Activated CD8-positive, alpha-beta memory T cell treated with anti-CD3 and anti-CD28 coated beads, Interleukin-2, amount 50 U/mL, for 24 hours (primary cell): ENCODE measurements around the gene TPRG1L.

Source experiments
- DNase-seq: peaks from one replicate; pipeline ENCODE4 v3.0.0-alpha.2; 2020; ENCODE audit errors: extremely low read depth

TPRG1L gene

DNA sequence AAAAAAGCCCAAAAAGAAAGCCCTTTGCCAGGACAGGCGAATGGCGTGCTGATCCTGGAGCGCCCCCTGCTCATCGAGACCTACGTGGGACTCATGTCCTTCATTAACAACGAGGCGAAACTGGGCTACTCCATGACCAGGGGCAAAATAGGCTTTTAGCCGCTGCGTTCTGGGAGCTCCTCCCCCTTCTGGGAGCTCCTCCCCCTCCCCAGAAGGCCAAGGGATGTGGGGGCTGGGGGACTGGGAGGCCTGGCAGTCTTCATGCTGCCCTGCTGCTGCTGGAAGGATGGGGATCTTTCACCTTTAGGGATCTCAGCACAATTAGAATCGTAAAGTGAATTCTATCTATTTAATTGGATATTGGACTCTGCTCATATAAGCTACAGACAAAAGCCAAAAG lies 3.6 kb downstream of the TPRG1L start:
- DNase-seq = no peak

DNA sequence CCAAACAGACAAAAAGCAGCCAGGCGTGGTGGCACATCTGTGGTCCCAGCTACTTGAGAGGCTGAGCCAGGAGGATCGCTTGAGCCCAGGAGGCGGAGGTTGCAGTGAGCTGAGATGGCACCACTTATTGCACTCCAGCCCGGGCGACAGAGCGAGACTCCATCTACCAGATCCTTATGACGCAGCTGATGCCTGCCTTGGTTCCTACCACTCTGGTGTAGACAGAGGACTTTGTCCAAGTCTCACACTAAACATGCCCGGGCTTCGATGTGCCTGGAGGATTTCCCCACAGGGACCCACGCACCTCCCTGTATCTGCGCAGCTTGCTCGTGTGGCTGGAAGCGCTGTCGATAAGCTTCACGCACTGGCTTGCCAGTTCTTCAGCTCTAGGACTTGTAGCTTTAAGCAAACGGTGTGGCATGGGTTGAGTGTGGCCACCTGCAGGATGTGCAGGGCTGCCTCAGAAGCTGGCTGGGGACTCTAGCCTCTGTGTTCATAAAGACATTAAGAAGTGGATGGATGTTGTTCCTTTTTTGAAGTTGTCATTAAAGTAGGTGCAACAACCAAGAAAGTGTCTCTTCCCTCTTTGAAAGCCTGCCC lies 4.8 kb downstream of the TPRG1L start:
- no peak for DNase-seq

DNA sequence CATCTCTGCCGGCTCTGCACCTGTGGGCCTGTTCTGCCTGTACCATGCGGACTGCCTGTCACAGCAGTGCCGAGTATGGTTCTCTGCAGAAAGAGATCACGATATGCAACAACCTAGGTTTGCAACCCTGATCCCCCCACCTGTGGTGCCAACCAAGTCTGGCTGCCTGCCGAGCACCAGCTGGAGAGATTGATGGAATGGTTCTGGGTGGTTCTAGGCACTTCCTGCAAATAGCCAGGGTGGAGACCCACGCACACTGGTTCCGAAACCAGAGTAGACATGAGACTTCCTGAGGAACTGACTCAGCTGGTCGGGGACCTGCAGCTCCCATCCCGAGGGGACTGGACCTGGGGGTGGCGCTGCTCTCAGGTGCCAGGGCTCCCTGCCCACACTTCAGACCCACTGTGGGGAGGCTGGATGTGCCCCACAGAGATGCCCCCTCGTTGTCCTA lies 5.4 kb downstream of the TPRG1L start:
- no peak for DNase-seq

DNA sequence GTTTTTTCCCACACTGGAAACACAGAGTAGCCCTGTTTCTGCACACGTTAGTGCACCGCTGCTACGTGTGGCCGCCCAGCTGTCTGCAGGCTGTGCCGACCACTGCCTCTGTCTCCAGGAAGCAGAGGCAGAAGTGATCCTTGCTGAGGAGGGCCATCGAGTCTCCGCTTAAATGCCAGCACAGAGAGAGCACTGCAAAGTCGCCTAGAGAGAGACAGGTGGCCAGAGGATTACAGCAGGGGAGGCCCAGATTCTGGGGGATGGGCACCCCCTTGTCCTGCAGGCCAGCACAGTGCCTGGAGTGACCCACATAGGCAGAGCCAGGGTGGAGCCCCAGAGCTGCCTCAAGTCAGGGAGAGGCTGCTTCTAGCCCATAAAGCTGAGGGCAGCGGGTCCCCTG lies 6.1 kb downstream of the TPRG1L start:
- no peak for DNase-seq

DNA sequence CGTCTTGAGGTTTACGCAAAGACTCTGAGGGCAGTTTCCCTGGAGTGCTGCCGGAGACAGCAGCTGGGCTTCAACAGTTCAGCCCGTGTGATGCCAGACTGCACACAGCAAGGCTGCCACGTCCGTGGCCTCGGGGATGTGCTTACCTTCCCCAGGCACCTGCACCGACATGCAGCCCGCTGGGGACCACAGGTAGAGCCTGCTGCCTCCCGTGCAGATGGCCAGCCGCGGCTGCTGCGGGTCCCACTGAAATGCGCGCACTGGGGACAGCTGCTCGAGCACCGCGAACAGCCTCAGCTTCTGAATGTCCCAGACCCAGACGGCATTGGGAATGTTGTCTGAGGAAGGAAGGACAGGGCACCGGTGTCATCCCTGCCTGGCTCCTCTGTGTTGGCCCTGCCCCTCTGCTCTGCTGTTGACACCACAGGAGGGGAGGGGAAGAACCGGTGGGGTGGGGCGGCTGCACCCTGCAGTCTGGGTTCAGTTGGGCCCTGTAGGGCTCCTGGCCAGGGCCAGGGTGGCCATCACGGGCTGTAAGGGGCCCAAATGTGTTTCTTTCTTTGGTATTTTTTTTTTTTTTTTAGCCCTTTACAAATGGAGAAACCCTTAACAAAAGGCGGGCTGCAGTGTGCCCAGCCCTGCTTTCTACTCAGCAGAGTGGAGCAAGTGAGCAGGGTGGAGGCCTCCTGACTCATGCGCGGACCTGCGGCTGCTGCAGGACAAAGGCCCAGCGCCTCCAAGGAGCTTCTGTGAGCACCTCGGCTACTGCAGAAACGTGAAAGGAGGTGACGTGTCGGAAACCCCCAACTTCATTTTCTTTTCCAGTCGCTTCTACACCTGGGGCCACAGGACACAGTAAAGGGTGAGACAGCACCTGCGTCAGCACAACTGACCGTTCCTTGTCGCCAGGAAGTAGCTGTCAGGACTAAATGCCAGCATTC lies 6.8 kb downstream of the TPRG1L start:
- no peak for DNase-seq

DNA sequence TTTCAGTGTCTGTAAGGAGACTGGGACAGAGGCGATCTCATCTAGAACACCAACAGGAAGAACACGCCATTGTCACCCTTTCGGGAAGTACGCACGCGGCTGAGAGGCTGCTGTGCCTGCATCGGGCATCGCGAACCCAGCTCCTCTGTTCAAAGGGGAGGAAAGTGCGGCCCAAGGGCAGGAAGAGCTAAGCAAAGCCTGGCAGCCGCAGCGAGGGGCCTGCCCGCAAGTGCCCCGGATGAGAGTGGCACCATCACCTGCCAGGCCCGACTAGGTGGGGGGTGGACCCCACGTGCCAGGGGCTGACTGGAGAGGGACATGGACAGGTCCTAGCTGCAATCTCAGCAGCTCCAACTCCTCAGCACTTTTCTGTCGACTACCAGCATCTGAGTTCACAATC lies 7.5 kb downstream of the TPRG1L start:
- no peak for DNase-seq

DNA sequence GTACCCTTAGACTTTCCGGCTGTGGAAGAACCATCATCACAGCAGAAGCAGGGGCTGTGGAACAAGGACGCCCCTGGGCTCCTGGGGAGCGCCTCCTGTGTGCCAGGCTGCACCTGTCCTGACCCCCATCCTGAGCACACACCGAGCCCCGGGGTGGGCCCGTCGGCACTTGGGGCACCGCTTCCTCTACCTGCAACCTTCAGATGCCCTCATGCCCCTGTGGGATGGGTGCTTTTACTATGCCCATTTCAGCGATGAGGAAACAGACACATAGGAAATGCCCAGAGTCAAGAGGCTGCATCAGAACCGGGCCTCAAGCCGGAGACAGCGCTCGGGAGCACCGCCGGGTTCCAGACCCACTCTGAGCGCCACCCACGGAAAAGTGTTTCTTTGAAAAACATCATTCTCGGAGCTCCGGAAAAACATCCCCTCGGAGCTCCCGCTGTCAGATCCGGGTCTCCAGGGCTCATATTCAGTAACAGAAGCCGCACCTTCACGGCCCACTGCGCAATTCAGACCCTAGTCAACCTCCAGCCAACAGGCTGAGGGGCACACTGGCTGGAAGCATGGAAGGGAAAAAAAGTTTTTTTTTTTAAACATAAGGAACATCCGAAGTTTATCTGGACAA lies 8.0 kb downstream of the TPRG1L start:
- DNase-seq = no peak

DNA sequence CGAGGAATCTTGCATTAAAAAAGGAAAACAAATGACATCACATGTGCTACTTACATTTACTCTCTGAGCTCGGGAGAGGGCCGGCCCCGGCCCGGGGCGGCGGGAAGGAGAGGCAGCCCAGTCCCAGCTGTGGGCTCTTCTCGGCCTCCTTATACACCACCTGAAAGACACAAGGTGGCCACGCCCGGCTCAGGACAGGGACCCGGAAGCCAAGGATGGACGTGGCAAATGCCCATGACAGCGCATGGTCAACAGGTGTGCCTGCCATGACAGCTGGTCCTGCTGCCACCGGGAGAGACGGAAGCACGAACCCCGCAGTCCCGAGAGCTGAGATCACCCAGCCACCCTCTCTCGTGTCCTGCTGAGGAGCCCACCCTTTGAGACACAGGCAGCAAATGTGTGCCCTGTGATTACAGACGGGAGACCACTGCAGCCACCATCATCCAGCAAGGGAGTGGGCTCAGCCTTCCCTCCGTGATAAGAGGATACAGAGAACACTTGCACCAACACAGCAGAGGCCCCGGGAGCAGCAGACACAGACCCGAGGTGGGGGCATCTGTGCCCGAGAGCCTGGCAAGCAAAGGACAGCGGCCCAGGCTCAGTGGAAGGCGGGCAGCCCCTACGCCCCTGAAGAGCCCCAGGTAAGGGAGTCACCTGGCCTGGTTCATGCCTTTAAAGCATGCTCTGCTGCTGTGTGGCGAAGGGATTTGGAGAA lies 8.7 kb downstream of the TPRG1L start:
- DNase-seq = no peak

DNA sequence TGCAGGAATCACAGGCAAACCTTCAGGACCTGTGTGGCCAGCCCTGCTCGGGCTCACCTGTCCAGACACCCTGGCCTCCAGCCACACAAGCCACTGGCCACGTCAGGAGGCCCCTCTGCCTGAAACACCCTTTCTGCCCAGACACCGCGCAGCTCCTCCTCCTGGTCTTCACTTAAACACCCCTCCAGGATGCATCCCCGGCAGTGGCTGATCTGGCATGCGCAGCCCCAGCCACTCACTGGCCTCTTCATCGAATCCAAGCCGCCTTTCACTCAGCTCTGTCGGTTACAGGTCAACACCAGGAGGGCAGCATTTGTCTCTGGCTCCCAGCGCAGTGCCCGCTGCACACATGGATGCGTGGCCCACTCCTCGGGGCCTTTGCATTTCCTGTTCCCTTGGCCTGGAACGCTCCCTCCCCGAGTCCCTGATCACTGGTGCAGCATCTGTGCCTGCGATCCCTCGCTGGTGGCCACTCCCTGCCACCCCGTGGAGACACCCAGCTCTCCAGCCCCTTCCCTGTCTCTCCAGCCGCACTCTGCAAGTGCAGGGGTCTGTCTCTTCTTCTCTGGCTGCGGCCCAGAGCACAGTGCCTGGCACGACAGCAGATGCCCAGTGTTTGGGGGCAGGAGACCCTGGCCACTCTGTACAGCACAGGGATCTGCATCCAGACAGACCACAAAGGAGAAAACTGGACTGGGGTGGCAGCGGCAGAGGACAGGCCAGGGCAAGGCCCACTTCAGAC lies 9.4 kb downstream of the TPRG1L start:
- no peak for DNase-seq

DNA sequence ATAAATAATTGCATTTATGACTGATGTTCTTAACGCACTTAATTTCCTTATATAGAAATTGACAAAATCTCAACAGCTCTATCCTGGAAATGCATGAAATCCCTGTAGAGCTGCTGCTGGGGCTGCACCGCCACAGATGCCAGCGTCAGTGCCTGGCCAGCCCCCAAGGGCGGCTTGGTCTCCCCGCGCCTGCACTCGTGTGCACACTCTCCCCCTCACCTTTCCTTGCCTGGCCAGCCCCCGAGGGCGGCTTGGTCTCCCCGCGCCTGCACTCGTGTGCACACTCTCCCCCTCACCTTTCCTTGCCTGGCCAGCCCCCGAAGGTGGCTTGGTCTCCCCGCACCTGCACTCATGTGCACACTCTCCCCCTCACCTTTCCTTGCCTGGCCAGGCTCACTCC lies 11.3 kb downstream of the TPRG1L start:
- no peak for DNase-seq

DNA sequence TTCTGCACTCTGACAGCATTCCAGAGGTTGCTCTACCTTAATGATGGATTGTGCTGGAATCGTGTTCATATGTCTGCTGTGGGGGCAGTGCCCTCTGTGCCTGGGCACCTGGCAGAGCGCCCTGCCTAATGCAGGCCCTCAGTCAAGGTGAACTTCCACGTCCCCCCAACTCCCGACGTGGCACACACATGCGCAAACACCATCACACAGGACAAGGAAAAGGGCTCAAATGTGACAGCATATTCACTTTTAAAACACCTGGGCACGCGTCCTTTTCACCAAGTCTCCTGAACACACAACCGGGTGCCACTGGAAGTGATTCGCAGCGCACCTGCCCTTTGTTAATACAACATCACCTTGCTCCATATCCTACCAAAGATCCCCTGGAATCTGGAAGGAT lies 11.7 kb downstream of the TPRG1L start:
- no peak for DNase-seq

DNA sequence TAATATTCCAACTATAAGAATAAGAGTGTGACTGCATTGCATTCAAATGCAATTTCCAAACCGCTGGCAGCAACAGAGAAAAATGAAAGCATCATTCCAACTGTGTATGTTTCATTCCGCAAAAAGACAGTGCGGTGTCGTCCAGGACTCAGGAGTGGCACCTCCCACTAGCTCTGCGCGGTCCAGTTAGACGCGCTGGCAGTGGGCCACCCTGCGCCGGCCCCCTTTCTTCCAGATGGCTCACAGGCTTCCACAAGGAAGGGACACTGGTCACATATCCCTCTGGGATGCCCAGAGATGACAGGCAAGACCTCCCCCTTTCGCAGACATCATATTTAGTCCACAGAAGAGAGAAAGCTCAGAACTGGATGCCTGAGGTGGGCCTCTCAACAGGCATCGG lies 13.2 kb downstream of the TPRG1L start:
- no peak for DNase-seq

DNA sequence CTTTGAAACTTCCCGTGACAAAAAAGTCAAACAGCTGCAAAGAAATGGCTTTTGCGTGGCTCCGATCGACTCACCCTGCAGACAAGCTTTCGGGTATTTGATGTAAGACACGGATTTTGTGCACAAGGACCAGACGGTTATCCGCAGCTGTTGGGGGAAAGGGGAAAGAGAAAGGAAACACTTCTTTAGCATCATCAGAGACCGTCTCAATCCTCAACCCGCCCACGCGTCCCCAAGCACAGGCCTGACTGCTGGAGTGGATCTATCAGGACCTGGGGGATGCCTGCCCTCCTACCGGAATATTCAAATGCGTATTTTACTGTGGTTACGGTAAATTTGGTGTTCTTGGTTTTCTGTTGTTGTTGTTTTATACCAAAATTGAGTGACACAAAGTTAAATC lies 13.9 kb downstream of the TPRG1L start:
- DNase-seq = no peak

DNA sequence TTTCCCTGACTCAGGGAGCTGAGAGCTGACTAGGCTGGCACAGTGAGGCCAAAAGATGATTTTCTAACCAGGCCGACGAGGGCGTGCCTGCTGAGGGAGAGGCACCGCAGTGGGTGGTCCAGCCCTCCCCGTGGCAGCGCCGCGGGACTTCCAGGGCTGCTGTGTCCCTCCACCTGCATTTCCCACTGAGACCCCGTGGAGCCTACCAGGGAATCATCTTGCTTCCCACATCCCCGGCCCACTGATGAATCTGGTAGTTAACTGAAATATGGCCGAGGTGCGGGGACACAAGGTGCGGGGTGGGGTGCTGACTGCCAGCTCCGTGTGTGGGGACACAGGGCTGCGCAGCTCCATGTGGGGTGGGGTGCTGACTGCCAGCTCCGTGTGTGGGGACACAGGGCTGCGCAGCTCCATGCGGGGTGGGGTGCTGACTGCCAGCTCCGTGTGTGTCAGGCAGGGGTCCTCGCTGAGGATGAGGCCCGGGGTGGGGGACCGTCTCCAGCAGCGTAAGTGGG lies 14.6 kb downstream of the TPRG1L start:
- DNase-seq = no peak

DNA sequence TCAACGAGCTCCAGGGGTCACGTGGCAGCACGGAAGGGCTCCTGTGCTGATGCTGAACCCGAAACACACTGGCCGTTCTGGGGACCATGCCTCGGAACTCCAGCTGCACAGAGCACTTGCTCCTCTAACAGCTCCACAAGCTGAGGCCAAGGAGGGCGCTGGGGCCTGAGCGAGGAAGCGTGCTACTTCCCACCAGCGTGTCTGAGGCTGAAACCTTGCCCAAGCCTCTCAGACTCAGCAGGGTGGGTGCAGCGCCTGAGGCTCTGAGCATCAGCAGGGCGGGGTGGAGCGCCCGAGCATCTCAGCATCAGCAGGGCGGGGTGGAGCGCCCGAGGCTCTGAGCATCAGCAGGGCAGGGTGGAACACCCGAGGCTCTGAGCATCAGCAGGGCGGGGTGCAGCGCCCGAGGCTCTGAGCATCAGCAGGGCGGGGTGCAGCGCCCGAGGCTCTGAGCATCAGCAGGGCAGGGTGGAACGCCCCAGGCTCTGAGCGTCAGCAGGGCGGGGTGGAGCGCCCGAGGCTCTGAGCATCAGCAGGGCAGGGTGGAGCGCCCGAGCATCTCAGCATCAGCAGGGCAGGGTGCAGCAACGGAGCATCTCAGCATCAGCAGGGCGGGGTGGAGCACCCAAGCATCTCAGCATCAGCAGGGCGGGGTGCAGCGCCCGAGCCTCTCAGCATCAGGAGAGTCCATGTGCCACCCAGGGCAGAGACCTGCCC lies 15.5 kb downstream of the TPRG1L start:
- no peak for DNase-seq

DNA sequence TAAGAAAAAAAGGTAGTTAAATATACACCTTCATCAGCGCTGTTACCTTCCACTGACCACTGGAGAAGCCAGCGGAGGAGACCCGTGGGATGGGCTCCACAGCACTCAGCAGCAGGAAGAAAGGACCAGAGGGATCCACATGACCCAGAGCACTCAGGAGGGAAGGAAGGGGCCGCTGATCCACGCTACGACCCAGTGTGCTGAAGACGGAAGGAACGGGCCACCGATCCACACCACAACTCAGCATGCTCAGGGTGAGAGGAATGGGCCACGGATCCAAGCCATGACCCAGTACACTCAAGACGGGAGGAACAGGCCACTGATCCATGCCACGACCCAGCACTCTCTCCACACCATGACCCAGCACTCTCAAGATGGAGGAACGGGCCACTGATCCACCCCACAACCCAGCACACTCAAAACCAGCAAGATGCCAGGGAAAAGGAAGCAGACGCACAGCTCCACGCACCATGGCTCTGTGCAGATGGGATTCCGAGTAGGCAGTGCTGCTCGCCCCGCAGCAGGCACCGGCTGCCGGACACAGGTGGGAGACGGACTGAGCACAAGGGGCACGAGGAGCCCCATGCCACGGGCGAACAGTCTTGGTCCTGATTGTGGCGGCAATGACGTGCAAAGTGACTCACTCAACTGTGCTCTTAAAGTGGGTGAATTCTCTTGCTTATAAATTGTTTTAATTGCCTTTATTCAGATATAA lies 16.4 kb downstream of the TPRG1L start:
- DNase-seq = no peak

DNA sequence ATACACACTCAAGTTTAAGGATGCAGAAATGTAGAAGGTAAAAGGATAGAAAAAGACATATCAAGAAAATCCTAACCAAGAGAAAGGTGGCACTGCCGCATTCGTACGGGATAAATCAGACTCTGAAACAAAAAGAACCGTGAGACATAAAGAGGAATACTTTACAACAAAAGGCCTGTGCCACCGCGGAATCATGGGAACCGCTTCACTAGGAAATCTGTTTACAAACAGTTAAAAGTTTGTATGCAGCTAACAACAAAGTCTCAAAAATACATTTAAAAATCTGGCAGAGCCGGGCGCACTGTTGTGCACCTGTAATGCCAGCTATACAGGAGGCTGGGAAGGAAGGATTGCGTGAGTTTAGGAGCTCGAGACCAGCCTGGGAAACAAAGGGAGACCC lies 17.0 kb downstream of the TPRG1L start:
- DNase-seq = no peak

DNA sequence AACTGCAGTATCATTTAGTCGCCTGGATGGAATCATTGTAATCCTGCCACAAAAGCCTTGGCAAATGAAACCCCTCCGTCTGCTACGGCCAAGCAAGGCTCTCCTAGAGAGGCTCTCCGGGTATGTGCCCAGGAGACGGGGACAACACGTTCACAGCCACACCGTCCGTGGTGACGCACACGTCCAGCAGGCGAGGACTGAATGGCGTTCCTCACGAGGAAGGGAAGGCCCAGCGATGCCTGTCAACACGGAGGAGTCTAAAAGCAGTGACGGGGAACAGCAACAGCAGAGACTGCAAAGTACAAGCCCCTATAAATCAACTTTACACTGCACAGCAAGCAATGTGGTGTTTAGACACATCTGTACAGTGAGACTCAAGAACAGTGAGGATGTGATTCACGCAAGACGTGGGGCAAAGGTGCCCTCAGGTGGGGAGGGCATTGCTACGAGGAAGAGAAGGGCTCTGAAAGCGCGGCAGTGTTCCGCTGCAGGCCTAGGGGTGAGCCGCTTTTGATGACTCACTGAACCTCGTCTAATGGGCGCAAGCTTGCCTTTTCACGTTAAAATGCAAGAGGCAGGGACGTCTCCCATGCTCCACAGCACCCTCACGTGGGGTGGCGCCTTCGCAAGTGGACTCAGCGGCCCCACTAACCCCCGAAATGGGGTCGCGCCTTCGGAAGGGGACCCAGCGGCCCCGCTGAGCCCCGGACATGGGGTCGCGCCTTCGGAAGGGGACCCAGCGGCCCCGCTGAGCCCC lies 18.3 kb downstream of the TPRG1L start:
- no peak for DNase-seq

DNA sequence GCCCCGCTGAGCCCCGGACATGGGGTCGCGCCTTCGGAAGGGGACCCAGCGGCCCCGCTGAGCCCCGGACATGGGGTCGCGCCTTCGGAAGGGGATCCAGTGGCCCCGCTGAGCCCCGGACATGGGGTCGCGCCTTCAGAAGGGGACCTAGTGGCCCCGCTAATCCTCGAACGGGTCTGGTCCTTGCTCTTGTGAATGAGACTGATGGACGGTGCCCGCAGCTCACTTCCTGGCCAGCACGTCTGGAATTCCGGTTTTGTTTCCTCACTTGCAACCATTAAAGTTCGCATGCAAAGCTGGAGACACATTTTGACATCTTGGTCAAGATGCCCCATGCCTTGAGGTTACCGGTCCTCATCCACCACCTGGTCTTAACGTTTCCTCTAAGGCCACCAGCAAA lies 19.5 kb downstream of the TPRG1L start:
- DNase-seq = no peak
